Liver (tissue), 9 donors: Measurements from ENCODE around the gene EIF2B5. TPM values are rescaled to one million over a fixed set of nuclear protein-coding genes. Genes with fewer than 3 reads are reported as not detected.

ENCODE experiments used
- DNase-seq: peaks from one replicate; pipeline ENCODE4 v3.0.0-alpha.2; 2017; ENCODE audit warnings: low spot score
- H3K27ac ChIP-seq, 2 donors: one replicate each; pipeline ENCODE4 v1.7.0; 2013; ENCODE audit warnings: inconsistent platforms in 2 of 2, low read length in 2 of 2, control low read depth in 1 of 2, low read depth in 1 of 2, mild to moderate bottlenecking in 1 of 2
- H3K27me3 ChIP-seq, 4 donors: one replicate each; pipeline versions ENCODE4 v1.6.1 to v1.7.0; 2013; ENCODE audit warnings: low read length in 3 of 4, inconsistent platforms in 1 of 4, mild to moderate bottlenecking in 1 of 4, moderate library complexity in 1 of 4; ENCODE audit not compliant: control insufficient read depth in 4 of 4, insufficient read depth in 4 of 4
- H3K36me3 ChIP-seq, 4 donors: one replicate each; pipeline versions ENCODE4 v1.6.1 to v1.7.0; 2013; ENCODE audit warnings: low read length in 3 of 4, mild to moderate bottlenecking in 3 of 4, low read depth in 1 of 4, moderate library complexity in 1 of 4; ENCODE audit not compliant: control insufficient read depth in 4 of 4, insufficient read depth in 3 of 4
- H3K4me1 ChIP-seq, 4 donors: one replicate each; pipeline versions ENCODE4 v1.6.1 to v1.7.0; 2013; ENCODE audit warnings: low read length in 3 of 4, mild to moderate bottlenecking in 3 of 4, moderate library complexity in 1 of 4; ENCODE audit not compliant: control insufficient read depth in 4 of 4, insufficient read depth in 4 of 4
- H3K4me3 ChIP-seq, 3 donors: one replicate each; pipeline versions ENCODE4 v1.6.1 to v1.7.0; 2013; ENCODE audit warnings: low read length in 3 of 3, control low read depth in 1 of 3, low read depth in 1 of 3, mild to moderate bottlenecking in 1 of 3
- H3K9ac ChIP-seq, 2 donors: one replicate each; pipeline ENCODE4 v1.7.0; 2013; ENCODE audit warnings: low read length in 2 of 2, mild to moderate bottlenecking in 2 of 2, moderate library complexity in 2 of 2, control low read depth in 1 of 2, low read depth in 1 of 2
- H3K9me3 ChIP-seq, 4 donors: one replicate each; pipeline versions ENCODE4 v1.6.1 to v1.7.0; 2013; ENCODE audit warnings: low read length in 3 of 4; ENCODE audit not compliant: control insufficient read depth in 4 of 4
- EGR1 ChIP-seq, 2 donors: IDR thresholded peaks; 2 replicates each; pipeline ENCODE4 v1.6.1; 2016 to 2018; ENCODE audit warnings: antibody characterized with exemption in 2 of 2, low read depth in 2 of 2
- FOXA1 ChIP-seq: IDR thresholded peaks from 2 replicates; pipeline ENCODE4 v1.6.1; 2016; ENCODE audit warnings: antibody characterized with exemption
- FOXA2 ChIP-seq: IDR thresholded peaks from 2 replicates; pipeline ENCODE4 v1.6.1; 2016; ENCODE audit warnings: antibody characterized with exemption
- GABPA ChIP-seq, 2 donors: IDR thresholded peaks in 1 of 2; conservative IDR thresholded peaks in 1 of 2; 2 replicates each; pipeline ENCODE4 v1.6.1; 2016; ENCODE audit warnings: antibody characterized with exemption in 2 of 2, mild to moderate bottlenecking in 1 of 2, moderate library complexity in 1 of 2
- HNF4A ChIP-seq, 2 donors: conservative IDR thresholded peaks; 2 replicates each; pipeline ENCODE4 v1.6.1; 2016; ENCODE audit warnings: antibody characterized with exemption in 2 of 2, mild to moderate bottlenecking in 2 of 2
- HNF4G ChIP-seq: IDR thresholded peaks from 2 replicates; pipeline ENCODE4 v1.6.1; 2016; ENCODE audit warnings: antibody characterized with exemption
- JUND ChIP-seq, 2 donors: IDR thresholded peaks; 2 replicates each; pipeline ENCODE4 v1.6.1; 2016; ENCODE audit warnings: antibody characterized with exemption in 2 of 2
- NR2F2 ChIP-seq: IDR thresholded peaks from 2 replicates; pipeline ENCODE4 v1.6.1; 2016; ENCODE audit warnings: antibody characterized with exemption
- RAD21 ChIP-seq, 2 donors: IDR thresholded peaks; 2 replicates each; pipeline ENCODE4 v1.6.1; 2016; ENCODE audit warnings: antibody characterized with exemption in 2 of 2, mild to moderate bottlenecking in 2 of 2
- REST ChIP-seq: IDR thresholded peaks from 2 replicates; pipeline ENCODE4 v1.6.1; 2016; ENCODE audit warnings: antibody characterized with exemption, mild to moderate bottlenecking
- RXRA ChIP-seq, 2 donors: IDR thresholded peaks; 2 replicates each; pipeline ENCODE4 v1.6.1; 2017 to 2018; ENCODE audit warnings: antibody characterized with exemption in 2 of 2, mild to moderate bottlenecking in 1 of 2
- SP1 ChIP-seq: IDR thresholded peaks from 2 replicates; pipeline ENCODE4 v1.6.1; 2018; ENCODE audit warnings: antibody characterized with exemption, mild to moderate bottlenecking
- TAF1 ChIP-seq: conservative IDR thresholded peaks from 2 replicates; pipeline ENCODE4 v1.6.1; 2016; ENCODE audit warnings: antibody characterized with exemption, mild to moderate bottlenecking
- YY1 ChIP-seq: IDR thresholded peaks from 2 replicates; pipeline ENCODE4 v1.6.1; 2016; ENCODE audit warnings: antibody characterized with exemption, mild to moderate bottlenecking
- WGBS: extraction: QIAGEN DNeasy Blood & Tissue Kit; methylation state at CpG from one replicate; pipeline ENCODE4 v1.1.7; 2013; 5-methylcytosine and 5-hydroxymethylcytosine counted together
- polyA plus RNA-seq, 2 donors: library from polyadenylated mRNA; stranded (reverse) in 1 of 2; unstranded in 1 of 2; fragments of 200-250 nt in 1 of 2; fragments of >200 nt in 1 of 2; fragmentation: Nextera tagmentation in 1 of 2; extraction: Ambion mirVana in 1 of 2; gene quantifications; one replicate each; pipeline versions ENCODE4 v1.2.1 to v1.2.3, GENCODE V29; 2013 to 2015
- total RNA-seq, 2 donors: library from RNA; depleted of rRNA; stranded (reverse); fragments of >200 nt; gene quantifications; one replicate each; pipeline ENCODE4 v1.2.3, GENCODE V29; 2014
- TF ChIP-seq, protein P1 (sequence below): IDR thresholded peaks from 2 replicates; pipeline ENCODE4 v1.6.1; 2016; ENCODE audit warnings: antibody characterized with exemption
- TF ChIP-seq, protein P2 (sequence below): IDR thresholded peaks from 2 replicates; pipeline ENCODE4 v1.6.1; 2016; ENCODE audit warnings: antibody characterized with exemption
- TF ChIP-seq, protein P3 (sequence below): IDR thresholded peaks from 2 replicates; pipeline ENCODE4 v1.6.1; 2016; ENCODE audit warnings: antibody characterized with exemption
- TF ChIP-seq, protein P4 (sequence below): fragments of 150-350 bp; IDR thresholded peaks from 2 replicates; pipeline ENCODE4 v1.5.1; 2017; ENCODE audit warnings: improper control_type of control experiment, low read depth, low read length; ENCODE audit not compliant: missing input control
- donor health status: healthy.
- donor health status: healthy.
- donor health status: healthy.
- donor health status: healthy.
- donor health status: healthy.

The EIF2B5 gene
- total and polyA plus RNA-seq, 4 donors, result 19.0 to 34.3 (median 24.4) TPM

DNA sequence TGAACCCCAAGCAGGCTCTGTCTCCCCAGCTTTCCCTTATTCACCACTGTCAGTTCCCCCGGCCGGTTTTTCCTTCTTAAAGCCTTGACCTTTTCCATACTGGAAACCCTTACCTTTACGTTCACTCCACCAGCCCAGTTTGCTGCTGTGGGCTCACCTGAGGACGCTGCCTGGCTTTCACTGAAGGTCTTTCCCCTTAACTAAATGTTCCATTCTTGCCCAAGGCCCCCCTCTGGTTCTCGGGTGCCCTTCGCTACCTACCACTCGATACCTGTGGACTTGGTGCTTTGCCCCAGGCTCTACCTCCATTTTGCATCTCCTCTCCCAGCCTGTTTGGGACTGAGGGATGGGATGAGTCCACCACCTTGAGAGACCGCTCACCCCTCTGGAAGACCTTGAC lies 40.3 kb downstream of the EIF2B5 start:
- Histone ChIP-seq H3K9me3 (no peaks in the 10 kb centered on the region), H3K36me3 (peaks cover 10 to 42% (median 25%) of the 10 kb centered on the region in 4 donors), H3K27me3 (no peaks in the 10 kb centered on the region), H3K4me3 (peak overlapping the region; percentile 79 to 96 (median 92)), H3K4me1 (peaks cover 6 to 29% (median 19%) of the 10 kb centered on the region in 4 donors), H3K27ac (peak overlapping the region; percentile 94 to 95), H3K9ac (peak overlapping the region; percentile 88 to 91)
- DNase-seq, result no peak
- 22% methylated on average over 8 of the region's 8 CpGs for WGBS
- TF ChIP-seq SP1 (no peak), NR2F2 (no peak), FOXA1 (no peak), YY1 (no peak), GABPA (IDR thresholded peaks at IDR 0.05 in 1 of 2, conservative IDR thresholded peaks at IDR 0.05 in 1 of 2) (no peak), FOXA2 (no peak), JUND (IDR thresholded peaks at IDR 0.05) (no peak), TAF1 (no peak), HNF4A (conservative IDR thresholded peaks at IDR 0.05) (no peak), HNF4G (no peak), EGR1 (IDR thresholded peaks at IDR 0.05; ENCODE audit: low read depth in 2 of 2) (no peak), RAD21 (IDR thresholded peaks at IDR 0.05) (no peak), REST (no peak), RXRA (IDR thresholded peaks at IDR 0.05) (no peak)
- TF ChIP-seq, protein P1, sequence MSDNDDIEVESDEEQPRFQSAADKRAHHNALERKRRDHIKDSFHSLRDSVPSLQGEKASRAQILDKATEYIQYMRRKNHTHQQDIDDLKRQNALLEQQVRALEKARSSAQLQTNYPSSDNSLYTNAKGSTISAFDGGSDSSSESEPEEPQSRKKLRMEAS, result no peak
- TF ChIP-seq, protein P2, sequence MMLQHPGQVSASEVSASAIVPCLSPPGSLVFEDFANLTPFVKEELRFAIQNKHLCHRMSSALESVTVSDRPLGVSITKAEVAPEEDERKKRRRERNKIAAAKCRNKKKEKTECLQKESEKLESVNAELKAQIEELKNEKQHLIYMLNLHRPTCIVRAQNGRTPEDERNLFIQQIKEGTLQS, result no peak
- TF ChIP-seq, protein P3, sequence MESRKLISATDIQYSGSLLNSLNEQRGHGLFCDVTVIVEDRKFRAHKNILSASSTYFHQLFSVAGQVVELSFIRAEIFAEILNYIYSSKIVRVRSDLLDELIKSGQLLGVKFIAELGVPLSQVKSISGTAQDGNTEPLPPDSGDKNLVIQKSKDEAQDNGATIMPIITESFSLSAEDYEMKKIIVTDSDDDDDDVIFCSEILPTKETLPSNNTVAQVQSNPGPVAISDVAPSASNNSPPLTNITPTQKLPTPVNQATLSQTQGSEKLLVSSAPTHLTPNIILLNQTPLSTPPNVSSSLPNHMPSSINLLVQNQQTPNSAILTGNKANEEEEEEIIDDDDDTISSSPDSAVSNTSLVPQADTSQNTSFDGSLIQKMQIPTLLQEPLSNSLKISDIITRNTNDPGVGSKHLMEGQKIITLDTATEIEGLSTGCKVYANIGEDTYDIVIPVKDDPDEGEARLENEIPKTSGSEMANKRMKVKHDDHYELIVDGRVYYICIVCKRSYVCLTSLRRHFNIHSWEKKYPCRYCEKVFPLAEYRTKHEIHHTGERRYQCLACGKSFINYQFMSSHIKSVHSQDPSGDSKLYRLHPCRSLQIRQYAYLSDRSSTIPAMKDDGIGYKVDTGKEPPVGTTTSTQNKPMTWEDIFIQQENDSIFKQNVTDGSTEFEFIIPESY, result no peak
- TF ChIP-seq, protein P4, sequence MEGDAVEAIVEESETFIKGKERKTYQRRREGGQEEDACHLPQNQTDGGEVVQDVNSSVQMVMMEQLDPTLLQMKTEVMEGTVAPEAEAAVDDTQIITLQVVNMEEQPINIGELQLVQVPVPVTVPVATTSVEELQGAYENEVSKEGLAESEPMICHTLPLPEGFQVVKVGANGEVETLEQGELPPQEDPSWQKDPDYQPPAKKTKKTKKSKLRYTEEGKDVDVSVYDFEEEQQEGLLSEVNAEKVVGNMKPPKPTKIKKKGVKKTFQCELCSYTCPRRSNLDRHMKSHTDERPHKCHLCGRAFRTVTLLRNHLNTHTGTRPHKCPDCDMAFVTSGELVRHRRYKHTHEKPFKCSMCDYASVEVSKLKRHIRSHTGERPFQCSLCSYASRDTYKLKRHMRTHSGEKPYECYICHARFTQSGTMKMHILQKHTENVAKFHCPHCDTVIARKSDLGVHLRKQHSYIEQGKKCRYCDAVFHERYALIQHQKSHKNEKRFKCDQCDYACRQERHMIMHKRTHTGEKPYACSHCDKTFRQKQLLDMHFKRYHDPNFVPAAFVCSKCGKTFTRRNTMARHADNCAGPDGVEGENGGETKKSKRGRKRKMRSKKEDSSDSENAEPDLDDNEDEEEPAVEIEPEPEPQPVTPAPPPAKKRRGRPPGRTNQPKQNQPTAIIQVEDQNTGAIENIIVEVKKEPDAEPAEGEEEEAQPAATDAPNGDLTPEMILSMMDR, result no peak
